NCI-H2081 (cell line): Measurements from ENCODE around the gene AQR.
A peak's percentile ranks its signal among the peaks of the same experiment; 100 is the strongest.
"Not testable (repeated sequence)": the region's sequence is repeated elsewhere in the genome, so short reads cannot be mapped to it uniquely, and the experiment has no call there.

Experiments used
- DNase-seq, 2 experiments: peaks; one replicate each; lab custom pipeline; 2025; lab: John Stamatoyannopoulos, UW

Gene AQR

GRCh38 chr15:34953851-34954250 is 15.7 kb downstream of the AQR start:
- no peak for DNase-seq

GRCh38 chr15:34952481-34952880 is 17.1 kb downstream of the AQR start:
- no peak for DNase-seq

GRCh38 chr15:34951993-34952392 is 17.5 kb downstream of the AQR start:
- DNase-seq, result no peak

- DNase-seq, result no peak
Measured at GRCh38 chr15:34944936-34945335, 24.6 kb downstream of the AQR start.

- no peak for DNase-seq
Measured at GRCh38 chr15:34943711-34944110, 25.8 kb downstream of the AQR start.

- not testable (repeated sequence) for DNase-seq
Measured at GRCh38 chr15:34943264-34943663, 26.3 kb downstream of the AQR start.

- DNase-seq, result peak in 1 of 2 experiments; percentile 73
Measured at GRCh38 chr15:34942363-34942762, 27.2 kb downstream of the AQR start.

- no peak for DNase-seq
Measured at GRCh38 chr15:34941831-34942230, 27.7 kb downstream of the AQR start.

- DNase-seq, result no peak
Measured at GRCh38 chr15:34941185-34941698, 28.3 kb downstream of the AQR start.

- no peak for DNase-seq
Measured at GRCh38 chr15:34933432-34933975, 36.0 kb downstream of the AQR start.

- DNase-seq, result not testable (repeated sequence)
Measured at GRCh38 chr15:34928349-34928748, 41.2 kb downstream of the AQR start.

- peak in 1 of 2 experiments; percentile 13 for DNase-seq
Measured at GRCh38 chr15:34927726-34928125, 41.8 kb downstream of the AQR start.

GRCh38 chr15:34914317-34914716 is 55.2 kb downstream of the AQR start:
- no peak for DNase-seq

- DNase-seq, result no peak
Measured at GRCh38 chr15:34905047-34905446, 64.5 kb downstream of the AQR start.

GRCh38 chr15:34904527-34904926 is 65.0 kb downstream of the AQR start:
- no peak for DNase-seq

- peak in 1 of 2 experiments; percentile 21 for DNase-seq
Measured at GRCh38 chr15:34900748-34901147, 68.8 kb downstream of the AQR start.

GRCh38 chr15:34896183-34896582 is 73.4 kb downstream of the AQR start:
- no peak for DNase-seq

GRCh38 chr15:34893967-34894366 is 75.6 kb downstream of the AQR start:
- no peak for DNase-seq

GRCh38 chr15:34892963-34893591 is 76.5 kb downstream of the AQR start:
- DNase-seq, result no peak

- DNase-seq, result no peak
Measured at GRCh38 chr15:34890424-34890823, 79.1 kb downstream of the AQR start.

- DNase-seq, result no peak
Measured at GRCh38 chr15:34889476-34889875, 80.1 kb downstream of the AQR start.

- no peak for DNase-seq
Measured at GRCh38 chr15:34886134-34886533, 83.4 kb downstream of the AQR start.

- no peak for DNase-seq
Measured at GRCh38 chr15:34883633-34884032, 85.9 kb downstream of the AQR start.

- no peak for DNase-seq
Measured at GRCh38 chr15:34883042-34883441, 86.5 kb downstream of the AQR start.
